Lung (tissue), 12 donors: ENCODE results near the gene AMZ1. TPM values are rescaled to one million over a fixed set of nuclear protein-coding genes. Genes with fewer than 3 reads are reported as not detected.
"Not testable (repeated sequence)": the region's sequence is repeated elsewhere in the genome, so short reads cannot be mapped to it uniquely, and the experiment has no call there.

ENCODE experiments used
- ATAC-seq: fragments of 200-7000 bp; cut with Tn5 transposase; one replicate; pipeline ENCODE4 v1.9.1; 2020; ENCODE audit warnings: moderate number of reproducible peaks; ENCODE audit not compliant: insufficient read depth, low FRiP score
- DNase-seq, 3 donors: peaks; one replicate each; pipeline ENCODE4 v3.0.0-alpha.2; 2013 to 2017
- H3K27ac ChIP-seq, 2 donors: one replicate each; pipeline ENCODE4 v1.5.1; 2013; ENCODE audit warnings: mild to moderate bottlenecking in 2 of 2, moderate library complexity in 2 of 2, control low read depth in 1 of 2, inconsistent platforms in 1 of 2, low read depth in 1 of 2, low read length in 1 of 2
- H3K27me3 ChIP-seq, 3 donors: one replicate each; pipeline ENCODE4 v1.5.1; 2013; ENCODE audit warnings: low read length in 2 of 3; ENCODE audit not compliant: control insufficient read depth in 3 of 3, insufficient read depth in 3 of 3
- H3K36me3 ChIP-seq, 4 donors: one replicate each; pipeline ENCODE4 v1.5.1; 2013; ENCODE audit warnings: low read length in 4 of 4, mild to moderate bottlenecking in 1 of 4, moderate library complexity in 1 of 4; ENCODE audit not compliant: control insufficient read depth in 4 of 4, insufficient read depth in 4 of 4
- H3K4me1 ChIP-seq, 5 donors: one replicate each; pipeline ENCODE4 v1.5.1; 2013; ENCODE audit warnings: low read length in 5 of 5, mild to moderate bottlenecking in 2 of 5, moderate library complexity in 1 of 5; ENCODE audit not compliant: control insufficient read depth in 5 of 5, insufficient read depth in 5 of 5
- H3K4me3 ChIP-seq: one replicate; pipeline ENCODE4 v1.5.1; 2013; ENCODE audit warnings: mild to moderate bottlenecking, control low read depth, moderate library complexity
- H3K9ac ChIP-seq, 2 donors: one replicate each; pipeline ENCODE4 v1.5.1; 2013; ENCODE audit warnings: low read length in 2 of 2, control low read depth in 1 of 2; ENCODE audit not compliant: insufficient read depth in 1 of 2
- H3K9me3 ChIP-seq, 4 donors: one replicate each; pipeline ENCODE4 v1.5.1; 2013; ENCODE audit warnings: low read length in 3 of 4, mild to moderate bottlenecking in 1 of 4, moderate library complexity in 1 of 4; ENCODE audit not compliant: control insufficient read depth in 4 of 4, insufficient read depth in 3 of 4
- CTCF ChIP-seq: IDR thresholded peaks from 2 replicates; pipeline ENCODE4 v1.5.1; 2012; ENCODE audit warnings: mild to moderate bottlenecking; ENCODE audit errors: control extremely low read depth, extremely low read depth
- WGBS, 2 donors: extraction: QIAGEN DNeasy Blood & Tissue Kit; methylation state at CpG; one replicate each; pipeline ENCODE4 v1.1.7; 2013; 5-methylcytosine and 5-hydroxymethylcytosine counted together
- polyA plus RNA-seq, 2 donors: library from polyadenylated mRNA; stranded (reverse); fragments of 200-250 nt; gene quantifications; one replicate each; pipeline ENCODE4 v1.2.1, GENCODE V29; 2013
- total RNA-seq, 2 donors: library from RNA; depleted of rRNA in 1 of 2; stranded (reverse); fragments of >200 nt in 1 of 2; gene quantifications; one replicate each; pipeline ENCODE4 v1.2.1, GENCODE V29; 2014 to 2021
- donor health status: control.
- donor health status: control.
- donor health status: Bipolar disorder and iron deficiency.
- donor health status: healthy.
- donor health status: DM: yes; HTN: yes; CAD: no.

AMZ1 gene
- total and polyA plus RNA-seq, 4 donors, result 0.13 to 8.3 (median 0.52) TPM

DNA sequence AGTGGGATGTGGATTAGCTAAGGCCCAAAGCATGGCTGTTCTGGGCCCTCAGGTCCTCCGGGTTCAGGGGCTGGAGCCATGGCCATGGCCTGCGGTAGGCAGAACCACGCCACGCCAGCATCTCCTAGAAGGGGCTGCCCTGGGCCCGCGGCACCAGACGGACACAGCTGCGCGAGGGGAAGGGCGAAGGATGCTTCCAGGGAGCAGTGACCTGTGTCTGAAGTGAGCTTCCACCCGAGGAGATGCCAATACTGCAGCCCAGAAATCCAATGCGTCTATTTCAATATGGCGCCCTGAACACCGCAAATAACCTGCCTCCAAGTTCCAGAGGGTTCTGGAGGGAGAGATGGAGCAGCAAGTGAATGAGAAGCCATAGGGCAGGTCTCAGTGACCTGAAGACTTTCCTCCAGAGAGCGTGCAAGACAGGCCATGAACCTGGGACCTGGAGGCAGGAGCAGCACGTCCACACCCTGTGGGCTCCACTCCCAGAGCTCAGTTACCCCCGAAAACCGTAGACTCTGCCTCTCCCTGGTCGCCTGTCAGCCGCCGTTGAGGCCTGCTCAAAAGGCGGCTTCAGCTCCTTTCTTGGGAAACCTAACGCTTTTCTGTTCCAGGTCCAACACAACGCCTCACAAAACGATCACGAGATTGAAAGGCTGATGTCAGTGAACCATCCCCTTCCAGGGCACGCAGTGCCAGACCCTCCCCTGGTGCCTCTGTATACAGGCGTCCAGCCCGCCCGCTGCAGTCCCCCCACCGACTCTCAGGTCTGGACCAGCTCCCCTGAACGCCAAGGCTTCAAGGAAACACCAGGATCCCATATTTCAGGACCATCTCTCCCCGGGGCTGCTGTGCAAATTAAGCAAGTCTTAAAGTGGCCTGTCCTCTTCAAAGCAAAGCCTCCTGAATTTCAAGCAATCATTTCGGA is 37.4 kb downstream of the AMZ1 start:
- H3K9me3 ChIP-seq, result no peaks in the 10 kb centered on the region
- DNase-seq (no peak), ATAC-seq (no peak)
- H3K9ac ChIP-seq, result no peak overlapping the region
- H3K27me3 ChIP-seq, result no peaks in the 10 kb centered on the region
- no peak overlapping the region for H3K4me3 ChIP-seq
- H3K36me3 ChIP-seq, result peaks cover 3 to 23% (median 7%) of the 10 kb centered on the region in 4 donors
- no peak overlapping the region for H3K27ac ChIP-seq
- no peak for TF ChIP-seq CTCF
- 97% methylated on average over 34 of the region's 34 CpGs for WGBS, 2 donors
- H3K4me1 ChIP-seq, result peaks cover 0 to 24% (median 14%) of the 10 kb centered on the region in 5 donors

DNA sequence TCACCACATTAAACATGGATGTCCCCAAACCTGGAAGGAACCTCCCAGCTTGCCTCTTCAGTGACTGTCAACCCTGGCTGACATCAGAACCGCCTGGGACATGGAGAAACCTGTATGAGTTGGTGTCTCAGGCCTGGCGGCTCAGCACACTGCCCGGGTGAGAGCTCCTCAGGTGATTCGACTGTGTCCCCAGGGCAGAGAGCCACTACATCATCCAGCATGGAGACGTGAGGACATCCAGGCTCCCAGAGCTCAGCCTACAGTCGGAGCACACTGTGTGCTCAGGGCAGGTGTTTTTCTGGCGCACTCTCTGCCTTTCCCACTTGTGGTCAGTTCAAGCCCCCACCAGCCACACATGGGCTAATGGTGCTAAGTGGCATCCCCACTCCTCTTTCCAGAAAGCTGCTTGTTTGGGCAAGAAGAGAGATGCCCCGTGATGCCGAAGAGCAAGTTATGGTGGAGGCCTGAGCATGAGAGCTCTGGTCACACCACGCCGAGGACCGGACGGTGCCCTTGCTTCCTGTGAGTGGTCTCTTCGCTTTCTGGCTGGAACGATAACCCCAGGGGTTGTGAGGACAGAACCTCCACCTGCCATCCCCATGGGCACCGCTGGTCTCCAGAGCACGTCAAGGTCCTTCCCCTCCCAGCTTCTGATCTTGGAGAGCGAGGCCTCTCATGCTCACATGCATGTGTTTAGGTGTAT is 38.5 kb downstream of the AMZ1 start:
- DNase-seq, result no peak
- peaks cover 0 to 3% (median 0%) of the 10 kb centered on the region in 4 donors for H3K9me3 ChIP-seq
- H3K27me3 ChIP-seq, result no peaks in the 10 kb centered on the region
- WGBS, 2 donors, result 91 to 93% methylated on average over 18 of the region's 18 CpGs
- no peak for TF ChIP-seq CTCF
- no peak overlapping the region for H3K27ac ChIP-seq
- peaks cover 0 to 26% (median 14%) of the 10 kb centered on the region in 5 donors for H3K4me1 ChIP-seq
- H3K36me3 ChIP-seq, result peaks cover 8 to 26% (median 15%) of the 10 kb centered on the region in 4 donors
- H3K9ac ChIP-seq, result no peak overlapping the region
- no peak overlapping the region for H3K4me3 ChIP-seq
- no peak for ATAC-seq

- ATAC-seq, H3K27me3 ChIP-seq, H3K9ac ChIP-seq, H3K27ac ChIP-seq, H3K9me3 ChIP-seq, DNase-seq, H3K4me3 ChIP-seq: not testable (repeated sequence)
- 83 to 88% methylated on average over 13 of the region's 13 CpGs for WGBS, 2 donors
- Histone ChIP-seq H3K36me3 (peaks cover 8 to 26% (median 15%) of the 10 kb centered on the region in 4 donors), H3K4me1 (peaks cover 0 to 26% (median 14%) of the 10 kb centered on the region in 5 donors)
Observed at GRCh38 chr7:2727206-2727605, 39.2 kb downstream of the AMZ1 start.
